Activated naive CD8-positive, alpha-beta T cell treated with anti-CD3 and anti-CD28 coated beads, Interleukin-2, amount 50 U/mL, for 16 hours (primary cell): ENCODE results near the gene ALPK1.
"Not testable (repeated sequence)": the region's sequence is repeated elsewhere in the genome, so short reads cannot be mapped to it uniquely, and the experiment has no call there.

Source experiments
- DNase-seq: peaks from one replicate; pipeline ENCODE4 v3.0.0-alpha.2; 2020; ENCODE audit warnings: low read depth, low spot score

Gene ALPK1

GRCh38 chr4:112377594-112378242, 80.5 kb downstream of the ALPK1 start:
- DNase-seq: no peak

DNA sequence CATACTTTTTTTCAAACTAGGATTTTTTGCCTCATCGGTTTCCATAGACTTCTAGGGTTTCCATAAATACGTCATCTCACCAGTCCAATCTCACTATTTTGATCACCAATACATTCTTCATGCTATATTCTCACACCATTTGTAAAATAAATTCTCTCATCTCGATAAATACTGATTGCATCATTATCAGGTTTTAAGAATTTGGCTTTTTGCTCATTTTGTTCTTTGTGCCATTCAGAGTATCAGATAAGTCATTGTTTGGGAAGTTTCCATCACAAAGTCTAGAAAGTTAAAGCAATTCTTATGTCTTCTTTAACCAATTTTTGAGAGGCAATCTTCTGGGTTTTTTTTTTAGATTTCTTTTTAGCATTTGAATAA, 81.1 kb downstream of the ALPK1 start:
- no peak for DNase-seq

- DNase-seq: no peak
Observed at GRCh38 chr4:112378858-112379257, 81.7 kb downstream of the ALPK1 start.

- no peak for DNase-seq
Observed at GRCh38 chr4:112379306-112379705, 82.1 kb downstream of the ALPK1 start.

DNA sequence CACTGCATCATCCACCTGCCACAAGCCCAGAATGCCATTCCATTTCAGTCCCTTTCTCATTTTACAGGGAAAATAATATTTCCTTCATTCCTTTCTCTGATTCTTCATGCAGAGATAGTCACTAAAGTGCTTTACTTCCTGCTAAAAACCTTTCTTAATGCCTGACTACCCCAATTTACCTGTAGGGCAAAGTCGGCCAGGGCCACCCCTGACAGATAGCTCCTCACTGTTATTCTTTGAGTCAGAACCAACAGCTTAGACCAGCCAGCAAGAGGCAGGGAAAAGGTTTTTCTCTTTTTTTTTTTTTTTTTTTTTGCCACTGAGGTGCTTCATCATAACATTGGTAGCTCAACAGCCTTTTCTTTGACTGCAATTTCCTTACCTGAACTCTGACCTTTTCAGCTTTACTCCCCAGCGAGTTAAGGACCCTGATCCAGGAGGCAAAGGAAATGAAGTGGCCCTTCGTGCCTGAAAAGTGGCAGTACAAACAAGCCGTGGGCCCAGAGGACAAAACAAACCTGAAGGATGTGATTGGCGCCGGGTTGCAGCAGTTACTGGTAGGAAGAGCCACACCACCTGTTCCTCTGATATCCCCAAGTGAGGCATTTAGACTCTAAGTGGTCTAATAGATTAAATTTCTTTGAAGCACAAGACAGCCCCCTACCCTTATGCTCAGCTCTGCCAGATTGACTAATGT, 85.0 kb downstream of the ALPK1 start:
- no peak for DNase-seq

- DNase-seq: no peak
Observed at GRCh38 chr4:112386071-112386470, 88.9 kb downstream of the ALPK1 start.

DNA sequence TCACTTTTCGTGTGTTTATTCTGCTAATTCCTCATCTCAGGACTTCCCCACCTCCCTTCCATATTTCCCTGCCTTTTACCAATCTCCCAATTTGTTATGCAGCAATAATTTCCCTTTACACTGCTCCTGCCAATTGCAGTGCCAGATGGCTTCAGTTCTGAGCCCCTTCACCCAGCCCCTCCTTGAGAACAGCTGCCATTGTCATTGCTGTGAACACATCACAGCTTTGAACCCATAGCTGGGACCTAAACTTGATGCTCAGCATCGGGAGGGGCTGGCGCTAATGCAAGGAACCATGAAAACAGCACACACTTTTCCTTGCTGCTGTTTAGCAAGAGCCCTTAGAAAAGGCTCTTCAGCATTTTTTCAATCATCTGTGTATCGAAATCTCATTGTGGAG, 104.9 kb downstream of the ALPK1 start:
- DNase-seq: no peak

- DNase-seq: no peak
Observed at GRCh38 chr4:112403101-112403945, 106.2 kb downstream of the ALPK1 start.

GRCh38 chr4:112410364-112410763, 113.2 kb downstream of the ALPK1 start:
- no peak for DNase-seq

- no peak for DNase-seq
Observed at GRCh38 chr4:112410804-112411203, 113.6 kb downstream of the ALPK1 start.

- DNase-seq: no peak
Observed at GRCh38 chr4:112411781-112412550, 114.8 kb downstream of the ALPK1 start.

GRCh38 chr4:112416464-112416863, 119.3 kb downstream of the ALPK1 start:
- no peak for DNase-seq

DNA sequence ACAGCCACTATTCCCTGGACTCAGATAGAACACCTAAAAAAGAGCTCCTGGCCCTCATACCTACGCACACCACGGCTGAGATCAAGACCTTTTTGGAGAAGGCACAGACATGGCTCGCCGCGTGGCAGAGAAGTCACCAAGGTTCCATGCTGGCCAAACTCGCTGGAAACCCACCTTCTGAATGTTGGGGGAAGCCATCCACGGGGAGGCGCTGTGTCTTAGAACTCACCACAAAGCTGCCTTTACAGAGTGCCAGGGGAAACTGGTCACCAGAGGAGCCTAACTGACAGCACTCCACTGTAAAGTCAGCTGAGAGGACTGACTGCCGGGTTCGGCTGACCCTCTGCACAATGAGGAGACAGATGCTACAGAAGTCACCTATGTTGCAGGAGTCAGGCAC, 120.9 kb downstream of the ALPK1 start:
- no peak for DNase-seq

DNA sequence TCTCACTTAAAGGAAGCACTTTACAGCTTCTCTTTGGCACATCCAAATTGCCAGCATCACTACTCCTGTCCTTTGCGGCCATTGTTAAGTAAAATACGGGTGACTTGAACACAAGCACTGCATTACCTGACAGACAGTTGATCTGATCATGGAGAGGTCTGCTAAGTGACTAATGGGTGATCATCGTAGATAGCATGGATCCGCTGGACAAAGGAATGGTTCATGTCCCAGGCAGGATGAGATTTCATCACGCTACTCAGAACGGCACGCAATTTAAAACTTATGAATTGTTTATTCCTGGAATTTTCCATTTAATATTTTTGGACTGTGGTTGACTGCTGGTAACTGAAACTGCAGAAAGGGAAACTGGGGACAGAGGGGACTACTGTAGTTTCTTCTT, 124.7 kb downstream of the ALPK1 start:
- DNase-seq: no peak

- no peak for DNase-seq
Observed at GRCh38 chr4:112422644-112423043, 125.5 kb downstream of the ALPK1 start.

DNA sequence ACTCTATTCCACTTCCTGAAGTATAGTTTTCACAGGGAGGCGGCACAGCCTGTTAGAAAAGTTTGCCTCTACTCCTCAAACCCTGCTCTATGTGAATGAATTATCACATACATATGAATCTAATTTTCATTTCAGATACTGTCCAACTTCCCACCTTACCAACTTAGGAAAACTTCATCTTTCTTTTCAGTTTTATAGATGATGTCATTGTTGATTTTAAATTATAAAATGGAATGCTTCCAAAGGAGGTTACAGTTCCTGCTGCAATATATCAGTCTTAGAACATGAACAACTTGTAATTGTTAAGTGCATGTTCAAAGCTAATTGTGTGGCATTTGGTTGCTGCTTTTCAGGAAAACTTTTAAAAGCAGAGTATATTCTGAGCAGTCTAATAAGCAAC, 126.4 kb downstream of the ALPK1 start:
- DNase-seq: no peak

- DNase-seq: no peak
Observed at GRCh38 chr4:112425823-112426222, 128.7 kb downstream of the ALPK1 start.

DNA sequence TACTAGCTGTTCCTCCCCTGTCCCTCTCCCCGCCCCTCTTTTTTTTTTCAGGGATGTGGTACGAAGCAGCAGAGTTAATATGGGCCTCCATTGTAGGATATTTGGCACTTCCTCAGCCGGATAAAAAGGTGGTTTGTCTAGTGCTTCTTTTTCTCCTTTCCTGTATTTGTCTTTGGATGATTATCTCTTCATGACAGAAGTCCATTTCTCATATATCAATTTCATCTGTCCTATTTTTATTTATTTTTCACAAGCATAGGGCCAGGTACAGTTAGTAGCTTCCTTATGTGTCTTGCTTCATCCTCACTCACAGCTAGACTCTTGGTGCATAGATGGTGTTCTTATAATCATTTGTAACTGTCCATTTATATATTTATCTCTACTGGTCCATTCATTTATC, 129.2 kb downstream of the ALPK1 start:
- DNase-seq: no peak

DNA sequence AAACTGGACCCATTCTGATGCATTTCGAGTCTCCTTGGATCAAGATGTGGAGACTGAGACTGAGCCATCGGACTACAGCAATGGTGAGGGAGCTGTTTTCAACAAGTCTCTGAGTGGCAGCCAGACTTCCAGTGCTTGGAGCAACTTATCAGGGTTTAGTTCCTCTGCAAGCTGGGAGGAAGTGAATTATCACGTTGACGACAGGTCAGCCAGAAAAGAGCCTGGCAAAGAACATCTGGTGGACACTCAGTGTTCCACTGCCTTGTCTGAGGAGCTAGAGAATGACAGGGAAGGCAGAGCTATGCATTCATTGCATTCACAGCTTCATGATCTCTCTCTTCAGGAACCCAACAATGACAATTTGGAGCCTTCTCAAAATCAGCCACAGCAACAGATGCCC, 134.0 kb downstream of the ALPK1 start:
- no peak for DNase-seq

GRCh38 chr4:112436987-112437386, 139.8 kb downstream of the ALPK1 start:
- DNase-seq: no peak

- DNase-seq: not testable (repeated sequence)
Observed at GRCh38 chr4:112442226-112442625, 145.1 kb downstream of the ALPK1 start.
